NCI-H2196 treated with DMSO at 0.1 percent for 48 hours (cell line): ENCODE measurements around the gene ZMYND12.

Experiments used
- DNase-seq: peaks from one replicate; lab custom pipeline; 2025; ENCODE audit not compliant: unreplicated experiment; lab: John Stamatoyannopoulos, UW

Gene ZMYND12

DNA sequence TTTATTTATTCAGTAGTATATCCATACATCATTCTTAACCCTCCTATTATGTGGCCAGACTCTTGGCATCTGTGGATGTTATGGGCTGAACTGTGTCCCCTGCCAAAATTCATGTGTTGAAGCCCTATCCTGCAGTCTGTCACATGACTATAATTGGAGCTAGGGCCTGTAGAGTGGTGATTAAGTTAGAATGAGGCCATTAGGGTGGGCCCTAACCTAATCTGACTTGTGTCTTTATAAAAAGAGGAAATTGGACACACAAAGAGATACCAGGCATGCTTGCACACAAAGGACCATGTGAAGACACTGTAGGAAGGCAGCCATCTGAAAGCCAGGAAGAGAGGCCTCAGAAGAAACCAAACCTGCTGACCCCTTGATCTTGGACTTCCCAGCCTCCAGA is 6.6 kb downstream of the ZMYND12 start:
- DNase-seq, result no peak

DNA sequence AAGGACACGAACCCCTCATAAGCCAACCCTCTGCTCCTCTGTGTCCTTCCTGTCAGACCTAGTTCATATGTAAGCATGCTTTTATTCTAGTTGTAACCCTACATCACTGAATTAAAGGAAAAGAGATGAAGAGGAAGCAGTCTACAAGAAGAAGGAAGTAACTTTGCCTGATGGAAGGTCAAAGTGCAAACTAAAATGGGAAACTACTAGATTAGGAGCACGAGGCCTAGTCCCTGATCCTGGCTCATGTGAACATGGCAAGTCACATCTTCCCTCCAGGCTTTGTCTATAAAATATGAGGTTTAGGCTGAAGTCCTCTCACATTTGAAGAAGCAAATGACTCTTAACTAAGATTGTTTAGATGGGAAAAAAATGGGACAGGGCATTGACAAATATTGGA is 13.2 kb downstream of the ZMYND12 start:
- DNase-seq, result no peak

DNA sequence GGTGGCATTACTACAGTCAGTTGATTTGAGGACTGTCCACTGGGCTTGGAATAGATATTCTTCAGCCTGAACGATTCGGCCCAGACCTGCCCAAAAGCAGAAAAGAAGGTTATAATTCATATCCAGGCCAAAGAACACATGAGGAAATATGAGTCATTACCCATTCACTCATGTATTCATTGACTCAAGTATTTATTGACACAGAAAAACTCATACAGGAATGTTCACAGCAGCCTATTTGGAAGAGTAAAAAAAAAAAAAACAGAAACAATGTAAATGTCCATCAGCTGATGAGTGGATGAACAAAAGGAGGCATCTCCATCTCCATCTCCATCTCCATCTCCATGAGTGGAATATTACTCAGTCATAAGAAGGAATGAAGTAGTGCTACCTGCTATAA is 15.9 kb downstream of the ZMYND12 start:
- no peak for DNase-seq

DNA sequence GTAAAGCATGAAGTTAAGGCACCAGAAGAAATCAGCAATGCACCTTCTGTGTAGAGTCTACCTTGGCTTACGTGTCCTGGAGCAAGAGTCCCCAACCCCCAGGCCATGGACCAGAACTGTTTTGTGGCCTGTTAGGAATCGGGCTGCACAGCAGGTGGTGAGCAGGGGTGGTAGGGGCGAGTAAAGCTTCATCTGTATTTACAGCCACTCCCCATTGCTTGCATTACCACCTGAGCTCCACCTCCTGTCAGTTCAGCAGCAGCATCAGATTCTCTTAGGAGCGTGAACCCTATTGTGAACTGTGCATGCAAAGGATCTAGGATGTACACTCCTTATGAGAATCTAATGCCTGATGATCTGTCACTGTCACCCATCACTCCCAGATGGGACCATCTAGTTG is 21.5 kb downstream of the ZMYND12 start:
- no peak for DNase-seq

DNA sequence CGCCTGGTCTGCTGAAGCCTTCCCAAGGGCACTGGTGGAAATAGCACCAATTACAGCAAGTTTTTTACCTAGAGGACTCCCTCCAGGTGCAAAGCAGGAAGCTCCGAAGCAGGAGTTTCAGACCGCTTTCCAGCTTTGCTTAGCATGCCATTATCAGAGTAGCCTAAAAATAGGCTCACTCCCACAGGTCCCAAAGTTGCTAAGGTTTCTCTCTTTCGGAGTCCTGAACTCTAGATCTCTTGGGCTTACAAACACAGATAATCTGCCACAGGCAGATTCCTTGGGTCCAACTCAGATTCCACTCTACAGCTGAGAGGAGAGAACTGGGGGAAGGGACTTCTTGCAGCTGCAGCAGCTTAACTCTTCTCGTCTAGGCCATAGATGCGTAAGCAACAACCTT is 22.5 kb downstream of the ZMYND12 start:
- no peak for DNase-seq

DNA sequence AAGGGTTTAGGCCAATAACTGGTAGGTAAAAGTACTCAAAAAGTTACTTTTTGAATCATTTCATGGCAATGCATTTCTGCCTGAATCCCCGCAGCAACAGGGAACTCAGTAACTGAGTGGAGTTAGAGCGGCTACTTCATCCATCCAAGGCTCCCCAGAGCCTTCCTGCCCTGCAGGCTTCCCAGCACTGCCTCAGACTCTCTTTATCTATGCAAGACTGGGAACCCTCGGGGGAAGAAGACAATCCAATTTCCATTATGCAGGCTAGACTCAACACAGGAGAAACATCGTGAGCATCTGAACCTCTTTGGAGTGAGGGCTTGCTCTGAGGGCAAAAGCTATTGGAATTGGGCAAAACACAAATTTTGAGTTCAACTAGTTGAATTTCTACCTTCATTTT is 23.1 kb downstream of the ZMYND12 start:
- DNase-seq, result no peak

DNA sequence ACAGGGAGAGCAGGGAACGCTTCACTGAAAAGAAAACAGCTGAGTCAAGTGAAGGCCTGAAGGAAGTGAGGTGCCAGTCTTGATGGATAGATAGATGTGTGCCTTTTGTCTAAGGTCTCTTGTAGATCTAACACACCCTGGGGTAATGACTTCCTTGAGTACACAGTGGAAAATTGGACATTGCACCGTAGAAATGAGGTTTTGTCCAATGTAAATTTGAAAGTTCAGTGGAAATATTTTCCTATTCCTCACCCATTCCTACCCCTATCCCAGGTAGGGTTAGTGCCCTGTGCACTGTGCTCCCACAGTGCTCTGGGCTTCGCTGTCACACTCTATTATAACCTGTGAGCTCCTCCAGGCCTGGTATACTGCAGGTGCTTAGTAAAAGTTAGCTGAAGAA is 24.3 kb downstream of the ZMYND12 start:
- DNase-seq, result no peak

DNA sequence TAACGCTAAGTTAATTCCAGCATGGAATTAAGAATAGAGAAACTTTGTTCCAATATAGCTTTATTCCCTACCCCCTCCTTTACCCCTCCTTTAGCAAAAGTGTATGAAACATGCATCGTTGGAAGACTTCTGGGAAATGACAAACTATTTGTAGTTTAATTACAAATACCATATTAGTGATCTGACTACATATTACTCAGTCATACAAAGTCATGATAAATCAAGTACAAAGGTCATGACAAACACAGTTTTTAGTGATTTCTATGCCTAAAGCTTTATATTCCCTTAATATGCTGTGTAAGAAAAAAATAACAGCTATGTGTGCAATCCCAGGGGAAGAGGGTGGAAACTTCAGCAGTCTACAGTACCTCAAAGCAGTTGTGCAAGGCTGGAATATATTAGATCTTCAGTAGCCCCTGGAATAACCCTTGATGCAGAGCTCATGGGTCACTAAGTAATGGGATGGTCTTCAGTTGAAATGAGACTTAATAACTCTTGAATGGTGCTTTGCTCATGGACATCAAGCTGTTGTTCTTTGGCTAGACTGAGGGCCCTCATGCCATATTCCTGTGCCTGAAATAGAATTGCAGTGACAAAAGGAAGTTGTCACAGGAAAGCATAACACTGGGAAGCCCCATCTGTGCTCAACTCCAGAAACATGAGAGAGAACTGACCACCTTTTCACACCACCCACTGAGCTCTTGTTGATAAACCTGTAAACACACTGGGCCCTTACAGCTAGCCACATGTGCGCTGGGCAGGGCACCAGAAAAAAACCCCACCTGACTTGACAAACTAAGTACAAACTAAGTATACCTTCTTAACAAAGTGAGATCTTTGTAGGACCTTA is 25.3 kb downstream of the ZMYND12 start:
- no peak for DNase-seq

DNA sequence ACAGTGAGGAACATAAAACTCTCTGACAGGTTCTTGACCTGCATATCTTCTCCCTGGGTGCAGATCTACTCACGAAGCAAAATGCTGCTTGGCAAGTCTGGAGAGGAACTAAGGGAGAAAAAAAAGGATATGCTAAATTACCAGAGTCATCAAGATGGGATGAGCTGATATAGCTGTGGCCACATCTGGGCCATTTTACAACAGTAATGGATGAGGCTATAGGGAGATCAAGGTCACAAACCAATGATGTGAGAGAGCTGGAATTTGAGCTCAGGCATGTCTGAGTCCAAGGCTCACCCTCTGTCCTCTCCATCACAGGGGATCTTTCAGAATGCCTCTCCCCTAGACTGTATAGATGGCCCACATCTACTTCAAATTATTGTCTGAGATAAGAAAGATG is 26.2 kb downstream of the ZMYND12 start:
- DNase-seq, result no peak

DNA sequence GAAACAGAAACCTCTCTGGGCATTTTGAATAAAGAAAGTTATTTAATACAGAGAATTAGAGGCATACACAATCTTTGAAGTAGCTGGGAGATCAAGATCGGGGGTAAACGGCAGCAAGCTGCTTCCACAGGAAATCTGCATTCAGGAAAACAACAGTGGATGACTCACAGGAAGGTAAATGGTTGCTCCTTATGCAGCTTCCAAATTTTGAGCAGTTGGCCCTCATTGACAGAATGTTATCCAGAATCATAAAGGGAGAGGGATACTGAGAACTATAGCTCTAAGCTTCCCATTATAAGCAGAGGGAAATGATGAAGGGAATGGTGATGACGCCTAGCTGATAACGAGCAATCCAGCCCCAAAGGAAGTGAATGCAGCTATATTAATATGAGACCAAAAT is 28.6 kb downstream of the ZMYND12 start:
- DNase-seq, result no peak

DNA sequence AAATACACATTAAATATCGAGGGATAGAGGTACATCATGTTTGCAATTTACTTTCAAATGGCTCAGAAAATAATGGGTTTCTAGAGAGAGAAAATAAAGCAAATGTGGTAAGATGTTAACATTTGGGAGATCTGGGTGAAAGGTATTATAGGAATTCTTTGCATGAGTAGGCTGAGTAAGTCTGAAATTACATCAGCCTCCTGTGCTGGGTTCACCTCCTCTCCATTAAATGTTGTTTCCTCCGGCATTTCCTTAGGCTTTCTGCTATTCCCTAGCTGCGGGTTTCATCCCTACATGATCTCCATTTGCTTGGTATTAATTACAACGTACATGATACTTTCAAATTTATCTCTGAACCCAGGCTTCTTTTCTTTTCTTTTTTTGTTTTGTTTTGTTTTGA is 31.6 kb downstream of the ZMYND12 start:
- no peak for DNase-seq

DNA sequence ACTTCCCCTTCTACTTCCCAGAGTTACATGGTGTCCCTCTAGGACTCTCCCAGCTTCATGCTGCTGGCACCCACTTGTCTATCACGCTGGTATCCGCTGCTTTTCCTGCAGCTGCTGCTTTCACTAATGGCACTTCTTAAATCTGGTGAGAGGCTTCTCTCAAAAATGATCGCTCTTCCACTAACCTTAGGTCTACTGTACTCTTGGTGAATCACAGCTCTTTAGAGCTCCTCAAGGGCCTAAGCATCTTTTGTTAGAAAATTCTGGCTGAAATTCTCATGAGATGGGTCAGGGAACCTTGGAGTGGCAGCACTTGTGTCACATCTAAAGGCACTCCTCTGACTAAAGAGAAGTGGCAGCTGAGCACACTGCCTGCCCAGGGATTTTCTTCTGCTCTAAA is 32.1 kb downstream of the ZMYND12 start:
- no peak for DNase-seq

DNA sequence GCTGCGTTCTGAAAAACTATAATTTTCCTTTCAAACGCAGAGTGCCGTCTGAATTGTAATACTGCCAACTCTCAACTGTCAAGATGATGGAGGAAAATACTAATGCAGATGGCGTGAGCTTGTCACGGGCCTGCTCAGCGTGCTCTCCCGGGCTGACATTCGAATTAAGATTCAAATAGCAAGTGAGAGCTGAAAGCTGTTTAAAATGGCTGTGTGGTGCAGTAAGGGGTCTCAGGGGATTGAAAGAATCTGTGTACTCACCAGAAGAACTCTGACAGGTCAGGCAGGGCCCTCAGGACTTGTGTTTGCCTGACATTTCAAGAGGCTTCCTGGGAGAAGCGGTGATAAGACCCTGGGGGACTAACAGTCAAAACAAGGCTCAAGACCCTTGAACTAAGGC is 33.1 kb downstream of the ZMYND12 start:
- DNase-seq, result no peak

DNA sequence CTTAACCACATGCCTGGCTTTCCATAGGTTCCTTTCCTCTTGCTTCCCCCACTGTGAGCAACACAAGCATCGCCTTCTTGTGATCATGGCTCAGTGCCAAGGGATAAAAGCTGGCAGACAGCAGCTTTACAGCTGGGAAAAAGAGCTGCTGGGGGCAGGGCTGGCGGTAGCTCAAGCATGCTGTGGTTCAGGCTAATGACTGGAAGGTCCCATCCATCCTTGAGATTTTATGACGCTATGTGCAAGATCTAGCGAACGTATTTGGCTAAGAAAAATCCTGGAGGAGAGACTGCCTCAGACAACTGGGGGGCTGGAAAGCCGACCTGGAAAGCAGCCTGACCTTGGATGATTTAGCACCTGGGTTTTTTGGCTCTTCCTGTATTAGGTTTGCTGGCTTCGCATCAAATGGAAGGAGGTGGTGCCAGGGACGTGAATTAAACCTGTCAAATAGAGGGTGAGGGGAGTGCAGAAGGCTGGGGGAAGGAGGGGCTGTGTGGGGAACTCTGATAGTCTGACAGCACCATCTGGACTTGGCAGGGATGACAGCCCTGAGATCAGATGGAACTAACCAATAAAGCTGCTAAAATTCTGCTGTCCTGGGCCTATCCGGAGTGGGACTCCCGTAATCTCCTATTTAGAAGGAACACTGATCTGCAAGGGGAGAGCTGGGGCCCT is 34.8 kb downstream of the ZMYND12 start:
- peak; percentile 79 for DNase-seq

DNA sequence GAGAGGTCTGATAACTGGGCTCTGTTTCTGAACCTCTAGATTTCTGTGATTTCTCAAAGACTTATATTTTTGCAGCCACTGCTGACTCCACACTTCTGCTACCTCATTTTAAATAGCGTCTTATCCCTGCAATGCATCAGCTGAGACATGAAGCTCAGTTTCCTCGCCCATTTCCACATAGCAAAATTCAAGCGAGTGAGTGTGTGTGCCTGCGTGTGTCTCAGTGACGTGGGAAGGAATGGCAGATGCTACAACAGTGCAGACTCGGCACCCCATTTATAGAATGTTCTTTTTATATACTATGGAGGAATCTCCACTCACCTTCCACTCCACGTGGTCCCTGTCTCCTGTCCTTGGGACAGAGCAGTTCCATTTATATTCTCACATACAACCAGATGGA is 35.7 kb downstream of the ZMYND12 start:
- no peak for DNase-seq

DNA sequence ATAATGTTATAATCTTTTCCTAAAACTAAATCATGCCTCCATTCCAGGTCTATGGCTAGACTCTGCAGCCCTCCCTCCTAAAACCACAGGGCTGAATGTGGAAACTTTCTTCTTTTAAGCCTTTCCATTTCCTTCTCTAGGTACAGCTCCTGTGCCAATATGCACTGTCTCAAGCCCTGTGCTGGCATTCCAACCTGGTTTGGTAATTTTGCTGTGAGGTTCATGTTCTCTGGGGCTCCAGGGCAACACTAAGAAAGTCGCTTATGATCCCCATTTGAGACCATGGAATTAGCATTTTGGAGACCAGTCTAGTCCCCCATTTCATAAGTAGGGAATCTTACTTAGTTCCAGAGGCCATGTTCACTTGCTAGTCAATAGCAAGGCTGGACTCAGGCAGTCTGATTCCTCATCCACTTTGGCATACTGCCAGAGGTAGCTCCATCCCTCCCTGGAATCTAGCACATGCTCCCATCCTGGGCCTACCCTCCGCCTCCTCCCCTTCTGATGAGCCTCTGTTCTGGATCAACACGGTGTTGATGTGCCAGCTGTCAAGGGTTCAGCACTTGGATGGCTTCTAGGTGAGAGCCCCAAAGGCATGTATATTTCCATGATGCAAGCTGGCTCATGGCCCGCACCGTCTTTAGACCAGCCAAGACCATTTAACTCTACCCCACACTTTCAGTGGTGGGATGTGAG is 36.5 kb downstream of the ZMYND12 start:
- DNase-seq, result no peak

DNA sequence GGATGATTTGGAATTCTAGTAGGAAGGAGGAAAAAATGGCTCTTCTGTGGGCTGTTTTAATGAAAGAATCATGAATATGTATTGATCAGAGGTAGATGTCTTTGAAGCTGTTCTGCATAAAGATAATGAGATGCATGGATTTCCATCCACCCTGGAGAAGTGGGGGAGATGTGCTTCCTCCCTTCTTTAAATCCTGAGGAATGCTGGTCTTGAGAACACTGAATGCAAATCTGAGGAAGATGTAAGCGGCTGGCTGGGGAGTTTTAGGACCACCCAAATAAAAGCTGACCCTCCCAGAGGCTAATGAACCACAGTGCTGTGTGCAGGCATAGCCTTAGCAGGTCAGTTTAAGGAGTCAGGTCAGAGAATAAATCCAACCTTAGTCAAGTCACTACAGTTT is 37.3 kb downstream of the ZMYND12 start:
- no peak for DNase-seq

DNA sequence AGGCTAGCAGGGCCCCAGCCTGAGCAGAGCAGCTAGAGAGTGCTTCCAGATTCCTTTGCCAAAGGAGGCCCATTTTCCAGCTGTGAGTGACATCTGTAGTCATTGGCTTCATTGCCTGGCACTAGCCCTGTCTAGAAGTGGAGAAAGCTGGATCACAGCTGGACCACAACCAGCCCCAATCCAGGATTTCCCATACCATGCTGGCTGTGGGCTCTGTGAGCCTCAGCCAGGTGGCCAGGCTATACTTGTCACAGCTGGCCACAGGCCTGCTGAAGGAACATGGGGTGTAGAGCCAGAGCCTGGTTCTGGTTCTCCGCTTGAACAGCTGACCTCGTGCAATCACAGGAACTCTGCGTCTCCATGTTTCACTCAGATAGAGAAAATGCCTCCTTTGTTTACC is 38.7 kb downstream of the ZMYND12 start:
- no peak for DNase-seq

DNA sequence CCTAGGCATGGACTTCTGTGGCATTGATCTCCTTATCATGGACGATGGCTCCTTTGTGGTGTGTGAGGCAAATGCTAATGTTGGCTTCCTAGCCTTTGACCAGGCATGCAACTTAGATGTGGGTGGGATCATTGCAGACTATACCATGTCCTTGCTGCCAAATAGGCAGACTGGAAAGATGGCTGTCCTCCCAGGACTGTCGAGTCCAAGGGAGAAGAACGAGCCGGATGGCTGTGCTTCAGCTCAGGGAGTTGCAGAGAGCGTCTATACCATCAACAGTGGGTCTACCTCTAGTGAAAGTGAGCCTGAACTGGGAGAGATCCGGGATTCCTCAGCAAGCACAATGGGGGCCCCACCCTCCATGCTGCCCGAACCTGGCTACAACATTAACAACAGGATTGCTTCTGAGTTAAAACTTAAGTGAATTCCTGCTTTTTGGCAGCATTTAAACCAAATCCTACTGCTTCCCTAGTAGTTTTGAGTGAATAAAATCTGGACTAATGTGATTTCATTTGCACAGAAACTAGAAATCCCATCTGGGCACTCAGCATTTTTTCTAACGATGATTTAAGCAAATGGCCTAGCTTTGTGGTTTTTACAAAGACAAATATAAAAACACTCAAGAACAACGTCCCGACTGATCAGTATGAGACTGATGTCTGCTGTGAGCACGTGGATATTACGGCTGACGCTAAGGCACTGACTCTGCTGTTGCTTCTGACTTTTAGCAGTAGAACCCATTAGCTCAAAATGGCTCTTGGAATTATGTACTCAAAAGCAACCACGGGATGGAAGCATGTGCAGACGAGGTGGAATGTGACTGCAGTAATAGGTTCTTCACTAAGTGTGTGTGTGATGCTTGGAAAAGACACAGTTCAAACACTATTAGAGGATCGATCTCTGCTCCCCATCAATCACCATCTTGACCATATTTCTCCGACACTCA is 41.0 kb downstream of the ZMYND12 start:
- no peak for DNase-seq

DNA sequence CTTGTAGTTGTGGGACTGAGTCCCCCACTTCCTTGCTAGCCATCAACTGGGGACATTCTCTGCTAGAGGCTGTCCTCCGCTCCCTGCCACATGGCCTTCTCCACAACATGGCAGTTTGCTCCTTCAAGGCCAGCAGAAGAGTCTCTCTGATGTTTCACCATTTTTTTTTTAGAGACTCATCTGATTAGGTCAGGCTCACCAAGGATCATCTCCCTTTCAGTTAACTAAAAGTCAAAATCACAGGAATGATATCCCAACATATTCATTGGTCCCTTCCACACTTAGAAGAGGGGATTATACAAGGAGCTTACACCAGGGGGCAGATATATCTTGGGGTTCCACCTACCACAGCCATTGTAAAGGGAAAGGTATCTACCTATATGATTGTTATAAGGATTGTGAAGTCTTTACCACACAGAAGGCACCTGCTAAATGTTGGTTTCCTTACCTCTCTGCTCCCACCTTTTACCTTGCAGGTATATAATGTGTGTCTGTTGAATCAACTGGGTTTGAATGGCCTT is 51.9 kb downstream of the ZMYND12 start:
- no peak for DNase-seq
